NOMO-1 treated with DMSO at 0.1 percent for 48 hours (cell line): ENCODE measurements around the gene AUTS2.

Experiments
- DNase-seq: peaks from one replicate; lab custom pipeline; 2025; ENCODE audit not compliant: unreplicated experiment; lab: John Stamatoyannopoulos, UW

Gene AUTS2

DNA sequence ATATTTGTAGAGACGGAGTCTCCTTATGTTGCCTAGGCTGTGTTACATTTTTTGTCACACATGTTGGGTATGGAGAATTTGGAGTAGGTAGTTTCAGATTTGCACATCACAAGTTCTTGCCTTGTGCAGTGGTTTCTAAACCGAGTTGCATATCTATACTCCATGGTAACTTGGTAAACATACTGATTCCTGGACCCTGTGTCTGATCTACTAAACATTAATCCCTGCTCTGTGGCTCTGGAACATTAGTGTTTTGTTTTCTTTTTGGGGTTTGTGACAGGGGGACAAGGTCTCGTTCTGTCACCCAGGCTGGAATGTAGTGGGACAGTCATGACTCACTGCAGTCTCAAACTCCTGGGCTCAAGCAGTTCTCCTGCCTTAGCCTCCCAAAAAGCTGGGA lies 24.7 kb downstream of the AUTS2 start:
- no peak for DNase-seq

- DNase-seq = no peak
Observed at GRCh38 chr7:69624435-69625230, 26.4 kb downstream of the AUTS2 start.

DNA sequence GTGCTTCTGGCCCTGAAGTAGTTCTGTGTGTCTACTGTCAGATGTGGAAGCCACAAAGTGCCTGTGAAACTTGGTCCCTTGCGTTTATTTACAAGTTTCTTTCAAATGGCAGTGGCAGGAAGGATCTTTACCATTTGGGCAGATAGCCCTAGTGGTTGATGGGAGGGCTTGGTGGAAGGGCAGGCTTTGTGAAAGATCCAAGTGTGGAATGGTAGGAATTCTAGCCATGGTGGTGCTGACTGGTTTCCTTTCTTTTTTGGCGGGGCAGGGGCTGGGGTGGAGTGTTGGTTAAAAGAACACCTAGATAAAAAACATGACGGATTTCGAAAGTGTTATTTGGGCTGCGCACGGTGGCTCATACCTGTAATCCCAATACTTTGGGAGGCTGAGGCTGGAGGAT lies 27.0 kb downstream of the AUTS2 start:
- DNase-seq = no peak

- no peak for DNase-seq
Observed at GRCh38 chr7:69625798-69626197, 27.5 kb downstream of the AUTS2 start.

- DNase-seq = no peak
Observed at GRCh38 chr7:69630292-69630691, 32.0 kb downstream of the AUTS2 start.

DNA sequence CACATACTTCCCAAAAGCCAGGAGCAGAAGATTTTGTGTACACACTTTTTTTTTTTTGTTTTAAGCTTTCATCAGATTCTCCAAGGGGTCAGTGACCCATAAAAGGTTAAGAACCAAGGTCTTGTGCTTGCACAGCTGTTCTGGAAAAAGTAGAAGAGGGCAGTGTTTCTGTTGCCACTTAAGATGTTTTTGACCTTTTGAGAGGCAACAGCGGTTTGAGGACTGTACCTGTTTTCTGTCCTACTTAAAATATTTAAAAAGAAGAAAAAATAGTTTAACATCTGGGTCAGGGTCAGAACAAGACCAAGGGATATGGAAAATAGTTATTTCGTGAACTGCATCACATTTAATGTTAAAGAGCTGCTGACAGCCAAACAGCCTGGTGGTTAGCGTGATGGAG lies 32.9 kb downstream of the AUTS2 start:
- no peak for DNase-seq

- no peak for DNase-seq
Observed at GRCh38 chr7:69632280-69632679, 34.0 kb downstream of the AUTS2 start.

- DNase-seq = no peak
Observed at GRCh38 chr7:69633122-69633831, 35.0 kb downstream of the AUTS2 start.

DNA sequence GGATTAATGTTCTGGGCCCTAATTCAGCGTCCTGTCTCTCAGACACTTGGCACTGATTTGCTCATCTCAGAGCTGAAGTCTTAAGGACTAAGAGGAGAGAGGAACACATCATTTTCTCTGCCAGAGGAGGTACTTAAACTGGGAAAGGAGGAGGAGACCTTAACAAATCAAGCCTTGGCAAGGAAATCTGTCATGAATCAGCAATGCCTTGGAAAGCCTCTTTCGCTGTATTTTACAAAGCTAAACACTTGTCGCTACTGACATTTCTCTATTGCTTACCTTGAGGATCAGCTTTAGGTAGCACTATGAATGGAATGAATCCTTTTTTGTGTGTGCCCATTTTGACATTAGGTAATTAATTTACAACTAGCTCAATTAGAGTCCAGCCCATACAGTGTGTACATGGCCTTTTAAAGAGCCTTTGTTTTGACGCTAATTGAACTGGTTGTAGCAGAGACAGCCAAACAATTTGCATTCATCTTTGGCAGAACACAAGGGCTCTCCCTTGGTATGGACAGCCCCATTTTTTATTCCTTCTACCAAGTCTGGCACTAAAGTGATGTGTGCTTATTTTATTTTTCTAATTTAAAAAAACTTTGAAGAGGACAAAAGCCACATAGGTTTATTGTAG lies 37.4 kb downstream of the AUTS2 start:
- no peak for DNase-seq

GRCh38 chr7:69638674-69639073 lies 40.4 kb downstream of the AUTS2 start:
- DNase-seq = no peak

DNA sequence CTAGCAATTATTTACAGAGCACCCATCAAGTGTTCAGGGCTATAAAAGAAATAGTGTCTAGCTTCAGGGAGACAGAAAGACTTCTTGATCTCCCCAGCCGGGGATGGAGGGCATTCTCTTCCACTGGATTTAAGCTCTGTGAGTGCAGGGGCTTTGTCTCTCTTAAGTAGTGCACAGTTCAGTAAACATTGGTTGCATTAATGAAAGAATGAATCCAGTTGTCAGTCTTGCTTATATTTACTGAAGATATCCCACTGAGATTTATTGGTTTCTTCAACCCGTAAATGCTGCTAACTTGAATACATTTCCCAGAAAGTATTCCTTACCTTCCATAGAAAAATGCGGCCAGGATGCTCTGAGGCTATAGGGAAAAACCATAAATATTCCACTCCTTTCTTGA lies 41.9 kb downstream of the AUTS2 start:
- DNase-seq = no peak

DNA sequence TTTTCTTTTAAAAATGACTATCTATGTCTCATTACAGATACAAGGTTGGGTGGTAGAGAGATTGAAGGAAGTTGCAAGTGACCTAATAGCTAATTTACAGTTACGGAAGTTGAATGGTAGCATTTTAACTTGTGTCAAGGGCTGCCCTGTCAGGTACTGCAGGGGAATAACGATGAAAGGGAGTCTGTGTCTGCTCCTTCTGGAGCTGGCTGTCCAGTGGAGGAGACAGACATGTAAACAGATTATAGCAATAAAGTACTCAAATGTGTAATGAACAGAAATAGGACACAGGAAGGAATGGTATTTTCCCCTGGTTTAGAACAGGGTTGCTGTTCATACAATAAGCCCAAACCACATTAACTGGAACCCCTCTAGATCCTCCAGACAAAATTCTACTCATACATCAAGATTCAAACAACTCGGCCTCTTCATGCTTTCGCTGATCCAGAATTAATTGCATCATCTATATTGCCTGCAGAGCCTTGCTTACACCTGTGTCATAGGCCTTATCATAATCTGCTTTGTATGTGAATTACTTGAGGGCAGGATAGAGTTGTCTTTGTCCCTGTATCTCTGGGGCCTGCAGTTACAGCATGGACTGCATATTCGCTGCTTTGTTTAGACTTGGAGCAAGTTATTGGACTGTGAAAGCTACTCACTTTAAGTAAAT lies 42.8 kb downstream of the AUTS2 start:
- DNase-seq = no peak

DNA sequence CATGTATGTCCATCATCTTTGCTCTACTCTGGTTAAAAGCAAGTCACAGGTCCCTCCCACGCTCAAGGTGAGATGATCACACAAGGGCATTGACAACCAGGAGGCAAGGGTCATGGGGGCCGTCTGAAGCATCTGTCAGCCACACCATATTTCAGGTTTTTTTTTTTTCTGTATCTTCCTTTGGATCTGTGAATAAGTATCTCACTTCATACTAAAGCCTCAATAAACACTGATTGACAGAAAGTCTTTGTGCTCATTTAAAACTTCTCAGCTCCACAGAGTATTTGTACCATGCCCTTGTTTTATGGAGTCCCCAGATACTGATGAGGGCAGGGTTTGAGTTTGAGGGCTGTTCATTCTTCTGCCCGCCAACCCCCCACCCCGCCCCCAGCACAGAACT lies 45.0 kb downstream of the AUTS2 start:
- no peak for DNase-seq

GRCh38 chr7:69643708-69644445 lies 45.6 kb downstream of the AUTS2 start:
- DNase-seq = no peak

GRCh38 chr7:69645683-69646082 lies 47.4 kb downstream of the AUTS2 start:
- DNase-seq = no peak

DNA sequence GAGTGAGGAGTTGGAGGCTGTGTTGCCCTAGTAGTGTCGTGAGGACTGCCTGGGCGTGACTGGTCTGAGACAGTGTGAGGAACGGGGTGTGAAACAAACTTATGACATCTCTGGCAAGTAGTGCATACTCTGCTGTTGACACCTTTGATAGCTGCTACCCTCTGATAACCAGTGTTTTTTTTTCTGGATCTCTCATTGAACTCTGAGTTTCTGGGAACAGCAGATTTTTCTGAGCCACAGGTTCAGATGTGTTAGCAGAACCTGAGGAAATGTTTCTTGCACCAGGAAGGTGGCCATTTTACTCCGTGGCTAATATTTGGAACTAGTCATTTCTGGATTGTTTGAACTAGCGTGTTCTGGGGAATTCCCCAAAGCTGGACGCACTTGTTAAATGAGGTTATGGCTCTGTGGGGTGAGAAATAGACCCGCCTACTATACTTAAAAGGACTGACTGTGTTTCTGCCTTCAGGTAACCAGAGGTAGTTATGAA lies 52.9 kb downstream of the AUTS2 start:
- DNase-seq = no peak

DNA sequence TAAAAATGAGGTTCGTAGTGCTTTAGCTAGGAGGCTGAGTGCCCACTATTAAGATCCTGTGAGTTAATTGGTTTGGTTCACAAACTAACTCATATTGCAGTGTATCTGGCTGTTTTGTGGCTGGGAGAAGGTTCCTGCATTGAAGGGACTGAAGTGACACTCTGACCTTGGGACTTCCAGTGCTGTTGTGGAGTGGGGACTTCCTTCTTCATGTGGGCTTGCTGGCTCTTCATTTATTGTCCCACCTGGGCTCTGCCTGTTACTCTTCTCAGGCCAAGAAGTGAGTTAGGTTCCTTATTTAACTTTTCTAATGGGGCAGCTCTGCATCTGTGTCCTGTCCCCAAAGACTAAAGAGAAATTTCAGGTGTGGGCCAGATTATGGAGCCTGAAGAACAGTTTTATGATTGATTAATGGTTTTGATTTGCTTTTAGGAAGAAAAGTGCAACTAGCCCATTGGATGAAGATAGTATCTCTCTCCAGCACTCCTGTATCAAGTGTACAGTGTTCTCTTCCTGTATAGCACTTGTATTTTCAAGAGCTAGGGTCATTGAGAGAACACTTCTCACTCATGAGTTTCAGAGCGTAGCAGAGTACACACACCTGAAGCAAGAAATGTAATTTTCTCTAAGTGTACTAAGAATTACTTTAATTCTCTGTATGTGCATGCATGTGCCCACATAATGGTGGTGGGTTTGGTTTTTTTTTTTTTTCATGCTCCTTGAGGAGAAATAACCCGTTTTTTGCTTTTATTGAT lies 54.8 kb downstream of the AUTS2 start:
- no peak for DNase-seq

GRCh38 chr7:69653806-69654205 lies 55.5 kb downstream of the AUTS2 start:
- DNase-seq = no peak

- DNase-seq = peak; percentile 70
Observed at GRCh38 chr7:69654381-69654780, 56.1 kb downstream of the AUTS2 start.
